Measurements from ENCODE around the gene CHDH.

CHDH gene

DNA sequence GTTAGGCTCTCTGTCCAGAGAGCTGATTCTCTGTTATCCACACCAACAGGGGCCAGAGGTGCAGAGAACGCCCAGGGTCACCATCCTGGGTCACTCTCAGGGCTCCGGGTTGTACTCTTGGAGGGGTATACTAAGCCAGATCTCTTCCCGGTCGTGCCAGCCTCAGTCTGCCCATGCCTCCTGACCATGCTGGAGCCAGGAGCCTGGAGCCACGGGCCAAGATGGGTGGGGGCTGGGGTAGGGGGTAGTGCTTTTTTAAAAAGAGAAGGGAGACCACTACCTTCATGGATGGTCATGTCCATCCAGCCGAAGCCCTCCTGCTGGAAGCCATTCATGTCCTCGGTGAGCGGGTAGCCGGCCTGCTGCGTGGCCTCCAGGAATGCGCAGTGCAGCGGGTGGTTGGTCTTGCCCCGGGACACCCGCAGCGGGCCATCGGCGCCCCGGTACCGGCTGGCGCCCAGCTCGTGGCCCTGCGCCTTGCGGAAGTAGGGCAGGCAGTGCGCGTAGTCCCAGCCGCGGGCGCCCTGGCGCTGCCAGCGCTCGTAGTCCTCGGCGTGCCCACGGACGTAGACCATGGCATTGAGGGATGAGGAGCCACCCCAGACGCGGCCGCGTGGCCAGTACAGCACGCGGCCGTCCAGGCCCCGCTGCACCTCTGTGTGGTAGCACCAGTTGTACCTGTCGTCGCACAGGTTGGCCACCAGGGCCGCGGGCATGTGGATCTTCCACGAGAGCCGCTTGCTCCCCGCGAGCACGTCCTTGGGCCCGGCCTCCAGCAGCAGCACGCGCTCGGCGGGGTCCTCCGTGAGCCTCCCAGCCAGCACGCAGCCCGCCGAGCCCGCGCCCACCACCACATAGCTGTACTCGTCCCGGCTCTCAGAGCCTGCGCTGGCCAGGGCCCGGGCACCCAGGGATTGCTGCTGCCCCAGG is 22.9 kb downstream of the CHDH start:
- no peak for DNase-seq

DNA sequence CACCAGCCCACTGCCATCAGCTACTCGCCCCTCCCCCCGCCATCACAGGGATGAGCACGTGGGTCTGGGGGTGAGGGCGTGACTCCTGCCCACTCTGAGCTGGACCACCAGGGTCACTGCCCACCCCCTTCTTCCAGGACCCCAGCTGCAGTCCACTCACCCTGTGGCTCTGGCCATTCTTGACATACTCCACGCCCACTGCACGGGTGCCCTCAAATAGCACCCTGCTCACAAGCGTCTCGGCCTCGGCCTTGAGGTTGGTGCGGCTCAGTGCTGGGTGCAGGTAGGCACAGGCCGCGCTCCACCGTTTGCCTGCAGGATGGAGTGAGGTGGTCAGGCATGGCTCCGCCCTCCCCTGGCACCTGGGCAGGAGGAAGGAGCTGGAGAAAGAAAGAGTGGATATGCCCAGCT is 23.9 kb downstream of the CHDH start:
- no peak for DNase-seq

DNA sequence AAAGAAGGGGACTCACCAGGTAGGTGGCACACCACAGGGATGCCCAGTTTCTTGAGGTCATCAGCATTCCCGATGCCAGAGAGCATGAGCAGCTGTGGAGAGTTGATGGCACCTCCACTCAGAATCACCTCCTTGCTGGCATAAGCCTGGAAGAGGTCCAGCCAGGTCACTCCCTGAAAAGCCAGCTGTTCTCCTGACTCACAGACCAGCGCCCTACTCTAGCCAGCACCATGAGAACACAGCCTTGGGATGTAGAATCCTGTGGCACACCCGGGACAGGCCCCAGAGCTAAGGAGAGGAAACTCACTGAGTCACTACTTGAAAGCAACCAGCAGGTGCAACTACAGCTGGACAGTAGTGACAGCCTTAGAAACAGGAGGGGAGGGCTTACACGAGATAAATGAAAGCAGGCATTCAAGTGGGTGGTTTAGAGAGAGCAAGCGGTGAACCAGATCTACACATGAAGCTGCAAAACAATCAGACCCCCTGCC is 24.5 kb downstream of the CHDH start:
- no peak for DNase-seq

DNA sequence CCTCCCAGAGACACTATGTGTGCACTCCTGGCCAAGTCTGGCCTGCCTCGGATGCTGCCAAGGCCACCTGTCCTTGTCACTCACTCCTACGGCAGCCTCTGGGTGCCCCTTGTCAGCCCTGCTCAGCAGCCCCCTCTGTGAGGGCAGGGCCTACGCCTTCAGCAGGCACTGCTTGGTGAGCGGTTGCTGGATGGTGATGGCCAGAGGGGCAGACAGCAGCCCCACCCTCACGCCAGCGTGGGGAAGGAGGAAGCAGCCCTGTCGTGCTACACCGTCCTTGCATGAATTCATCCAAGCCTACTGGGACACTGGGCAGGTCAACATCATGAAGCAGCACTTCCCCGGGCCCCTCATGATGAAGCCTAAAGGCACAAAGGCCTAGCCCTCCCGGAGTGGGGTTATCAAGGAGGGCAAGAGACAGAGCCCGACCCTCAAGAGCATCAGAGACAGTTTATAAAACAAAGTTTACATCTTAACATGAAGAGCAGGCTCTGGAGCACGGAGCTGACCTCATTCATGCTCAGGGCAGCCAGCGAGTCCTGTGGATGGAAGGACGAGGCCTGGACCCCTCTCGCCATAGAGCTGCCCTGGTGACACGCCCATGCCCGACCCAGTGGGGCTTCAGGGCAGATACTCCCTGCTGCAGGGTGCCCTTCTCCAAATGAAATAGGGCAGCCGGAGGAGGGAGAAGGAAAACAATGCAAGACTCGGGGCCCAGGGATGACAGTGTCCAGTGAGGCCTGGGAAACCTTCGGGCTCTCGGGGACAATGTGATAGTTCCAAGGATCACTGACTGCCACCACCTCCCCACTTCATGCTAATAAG is 25.3 kb downstream of the CHDH start:
- DNase-seq = no peak

DNA sequence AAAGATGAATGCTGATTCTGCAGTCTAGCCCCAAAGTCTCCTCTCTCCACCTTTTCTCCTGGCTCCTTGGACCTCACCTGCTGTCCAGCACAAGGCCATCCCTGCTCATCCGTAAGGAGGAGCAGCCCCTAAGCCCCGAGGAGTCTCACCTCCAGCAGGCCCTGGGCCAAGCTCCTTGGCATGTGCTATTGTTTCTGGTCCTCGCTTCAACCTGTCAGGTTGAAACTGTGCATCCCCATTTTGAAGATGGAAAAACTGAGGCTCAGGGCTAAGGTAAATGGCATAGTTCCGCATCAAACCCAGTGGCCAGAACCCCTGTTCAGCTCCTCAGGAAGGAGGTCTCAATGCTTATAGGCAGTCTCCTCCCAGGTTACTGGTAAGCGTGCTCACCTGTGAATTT is 26.1 kb downstream of the CHDH start:
- no peak for DNase-seq

DNA sequence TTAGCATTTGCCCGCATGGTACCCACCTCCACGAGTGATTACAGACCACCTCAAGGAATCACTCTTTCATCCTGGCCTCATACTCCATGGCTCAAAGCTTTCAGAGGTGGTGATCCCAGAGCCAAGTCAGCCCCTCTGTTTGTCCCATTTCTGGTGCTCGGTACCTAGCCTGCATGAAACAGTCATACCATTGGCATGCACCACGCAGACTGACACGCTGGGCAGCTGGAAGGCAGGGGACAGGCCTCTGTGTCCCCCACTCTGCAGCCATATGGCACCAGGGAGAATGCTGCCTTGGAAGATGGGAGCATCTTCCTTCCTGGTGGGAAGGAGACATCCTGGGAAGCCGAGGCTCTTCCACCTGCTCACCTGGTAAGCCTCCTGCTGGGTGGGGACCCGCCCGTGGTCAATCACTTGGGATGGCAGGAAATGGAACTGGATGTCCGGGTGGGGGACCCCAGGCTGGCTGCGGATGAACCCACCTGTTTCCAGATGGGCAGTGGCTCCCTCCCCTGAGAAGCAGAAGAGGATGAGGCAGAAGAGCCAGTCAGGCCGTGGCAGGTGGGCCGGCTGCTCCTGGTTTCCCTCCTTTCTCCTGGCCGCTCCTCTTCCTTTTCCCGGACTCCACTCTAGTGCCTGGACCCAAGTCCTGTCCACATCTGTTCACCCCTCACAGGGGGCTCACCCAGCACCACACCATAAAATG is 26.9 kb downstream of the CHDH start:
- no peak for DNase-seq

DNA sequence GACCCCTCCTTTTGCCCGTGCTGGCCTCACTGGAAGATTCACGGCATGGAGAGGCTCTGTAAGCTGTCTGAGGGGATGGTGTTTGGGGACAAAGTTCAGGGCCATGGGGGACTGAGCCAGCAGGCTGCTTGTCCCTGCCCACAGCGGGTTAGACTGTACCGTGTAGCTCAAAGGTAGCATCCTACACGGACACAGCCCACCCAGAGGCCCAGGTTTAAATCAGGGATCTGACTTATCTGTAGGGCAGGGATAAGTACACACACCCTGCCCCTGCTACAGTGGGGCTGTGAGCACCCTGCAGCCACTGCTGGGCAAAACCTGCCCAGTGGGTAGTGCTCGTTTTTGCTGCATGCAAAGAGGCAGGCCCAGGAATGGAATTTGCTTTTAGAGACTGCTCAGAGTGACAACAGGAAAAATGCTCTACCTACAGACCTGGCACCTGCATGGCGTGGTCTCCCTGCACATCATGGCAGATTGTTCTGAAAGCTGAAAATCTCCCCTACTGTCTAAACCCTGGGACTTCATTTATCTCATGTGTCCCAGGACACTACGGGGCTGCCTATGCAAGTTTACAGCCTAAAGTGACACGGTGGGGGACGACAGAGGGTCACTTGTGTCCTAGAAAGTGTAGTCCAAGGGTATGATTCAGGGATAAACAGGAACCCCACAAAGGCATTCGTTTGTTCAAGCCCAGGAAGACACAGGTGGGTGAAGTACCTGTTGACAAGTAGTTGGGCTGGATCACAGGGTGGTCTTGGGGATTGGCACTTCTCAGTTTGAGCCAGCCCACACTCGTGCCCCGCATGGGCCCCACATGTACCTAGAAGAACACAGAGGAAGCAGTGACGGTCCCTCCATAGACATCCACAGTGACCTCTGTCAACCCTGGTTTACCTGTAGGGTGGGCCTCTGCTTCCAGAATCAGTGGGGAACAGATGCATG is 27.7 kb downstream of the CHDH start:
- no peak for DNase-seq

DNA sequence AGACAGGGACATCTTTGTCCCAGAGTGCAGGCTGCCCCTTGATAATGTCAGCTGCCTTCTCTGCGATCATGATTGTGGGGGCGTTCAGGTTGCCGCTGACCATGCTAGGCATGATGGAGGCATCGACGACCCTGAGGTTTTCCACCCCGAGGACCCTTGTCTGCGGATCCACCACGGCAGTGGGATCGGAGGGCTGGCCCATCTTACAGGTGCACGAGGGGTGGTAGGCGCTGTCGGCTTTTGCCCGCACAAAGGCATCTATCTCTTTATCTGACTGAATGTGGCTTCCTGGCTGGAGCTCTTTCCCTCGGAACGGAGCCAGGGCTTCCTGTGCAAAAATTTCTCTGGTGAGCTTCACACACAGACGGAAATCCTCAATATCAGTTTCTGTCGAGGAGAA is 28.4 kb downstream of the CHDH start:
- DNase-seq = no peak

DNA sequence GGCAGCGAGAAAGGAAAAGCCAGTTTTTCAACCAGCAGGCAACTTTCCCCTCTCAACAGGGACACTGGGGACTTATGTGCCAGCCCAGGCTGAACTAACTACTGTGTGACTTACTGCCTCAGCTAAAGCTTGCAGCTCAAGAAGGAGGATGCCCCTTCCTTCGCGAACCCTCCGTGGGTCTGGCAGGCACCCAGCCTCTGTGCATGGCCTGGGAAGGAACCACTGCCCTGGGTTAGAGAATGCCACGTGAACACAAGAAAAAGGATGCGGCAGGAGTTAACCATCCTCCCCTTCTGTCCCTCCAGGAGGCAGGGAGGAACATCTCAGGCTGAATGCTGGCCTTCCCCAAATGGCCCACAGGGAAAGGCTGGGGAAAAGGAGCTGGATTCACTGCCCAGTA is 29.0 kb downstream of the CHDH start:
- no peak for DNase-seq

DNA sequence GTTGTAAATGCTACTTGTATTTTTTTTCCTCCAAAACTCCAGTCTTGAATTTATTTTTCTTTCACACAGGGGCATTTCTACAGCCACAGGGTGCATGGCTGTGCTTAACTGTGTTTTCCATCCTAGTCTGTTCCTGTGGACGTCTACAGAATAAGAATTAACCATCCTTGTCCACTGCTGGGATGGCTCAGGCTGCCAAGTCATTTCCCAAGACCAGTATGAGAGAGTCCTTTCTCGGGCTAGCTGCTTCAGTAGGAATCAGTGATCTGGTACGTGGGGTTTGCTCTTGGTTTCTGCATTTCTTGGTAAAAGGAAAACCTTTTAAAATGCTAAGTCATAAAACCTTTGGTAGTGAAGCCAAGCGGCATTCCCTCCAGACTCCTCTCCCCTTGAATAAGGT is 29.8 kb downstream of the CHDH start:
- DNase-seq = no peak

DNA sequence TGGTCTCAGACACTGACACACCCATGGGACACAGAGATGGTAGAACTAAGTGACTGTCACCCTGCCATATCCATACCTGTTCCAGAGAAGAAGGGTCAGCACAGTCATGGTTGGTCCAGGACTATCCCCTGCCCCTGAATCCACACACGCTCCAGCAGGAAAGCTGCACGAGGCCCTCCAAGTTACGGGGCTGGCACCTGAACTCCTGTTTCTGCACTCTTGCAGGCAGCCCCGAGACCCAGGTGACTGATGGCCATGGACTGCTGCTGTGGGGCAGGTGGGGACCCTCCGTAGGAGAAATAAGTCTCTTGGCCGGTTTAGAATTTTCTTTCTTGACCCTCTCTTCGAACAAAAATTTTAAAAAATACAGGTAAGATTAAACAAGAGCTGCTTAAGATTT is 30.6 kb downstream of the CHDH start:
- no peak for DNase-seq

DNA sequence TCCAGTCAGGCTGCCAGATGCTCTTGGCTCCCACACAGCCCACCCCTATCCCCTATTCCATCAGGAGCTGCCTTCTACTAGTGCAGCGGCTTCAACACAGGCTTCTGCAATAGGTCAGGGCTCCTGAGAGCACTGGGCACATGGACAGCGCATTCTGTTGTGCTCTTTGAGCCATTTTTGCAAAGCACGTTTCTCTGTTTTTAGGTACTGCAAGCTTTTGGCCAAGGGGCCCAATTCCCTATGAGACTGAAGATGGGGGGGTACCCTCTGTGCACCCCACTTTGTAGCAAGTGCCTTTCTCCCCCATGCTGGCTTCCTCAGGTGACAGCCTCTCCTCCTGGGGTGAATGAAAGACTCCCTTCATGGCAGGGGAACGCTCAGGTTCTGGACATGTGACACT is 31.2 kb downstream of the CHDH start:
- DNase-seq = no peak

DNA sequence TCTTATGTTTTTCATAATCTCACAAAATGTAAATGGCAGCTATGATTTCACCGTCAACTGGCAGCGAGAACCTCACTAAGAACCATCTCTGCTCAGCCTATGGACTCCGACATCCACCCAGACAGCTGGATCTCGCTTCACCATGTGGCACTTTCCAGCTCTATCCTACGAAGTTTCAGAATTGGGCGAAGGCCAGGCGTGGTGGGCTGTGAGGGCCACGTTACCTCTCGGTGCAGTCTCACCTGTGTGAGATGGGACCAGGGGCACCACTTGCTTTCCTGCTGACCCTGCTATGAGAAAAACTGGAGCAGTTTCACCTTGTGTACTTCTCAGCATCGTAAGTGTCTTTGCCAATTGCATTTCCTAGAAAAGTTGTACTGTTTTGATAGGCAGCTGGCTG is 32.3 kb downstream of the CHDH start:
- DNase-seq = no peak

DNA sequence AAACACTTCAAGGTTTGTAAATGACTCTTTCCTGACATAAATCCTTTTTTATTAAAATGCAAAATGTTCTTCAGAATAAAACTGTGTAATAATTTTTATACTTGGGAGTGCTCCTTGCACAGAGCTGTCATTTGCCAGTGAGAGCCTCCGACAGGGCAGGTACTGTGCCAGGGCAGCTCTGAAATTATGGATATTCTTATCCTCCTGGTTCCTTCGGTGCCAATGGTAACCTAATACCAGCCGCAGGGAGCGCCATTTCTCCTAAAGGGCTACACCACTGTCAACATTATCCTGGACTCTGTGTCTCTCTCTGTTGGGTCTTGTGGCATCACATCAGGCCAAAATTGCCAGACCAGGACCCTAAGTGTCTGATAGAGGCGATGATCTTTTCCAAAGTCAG is 33.0 kb downstream of the CHDH start:
- no peak for DNase-seq

DNA sequence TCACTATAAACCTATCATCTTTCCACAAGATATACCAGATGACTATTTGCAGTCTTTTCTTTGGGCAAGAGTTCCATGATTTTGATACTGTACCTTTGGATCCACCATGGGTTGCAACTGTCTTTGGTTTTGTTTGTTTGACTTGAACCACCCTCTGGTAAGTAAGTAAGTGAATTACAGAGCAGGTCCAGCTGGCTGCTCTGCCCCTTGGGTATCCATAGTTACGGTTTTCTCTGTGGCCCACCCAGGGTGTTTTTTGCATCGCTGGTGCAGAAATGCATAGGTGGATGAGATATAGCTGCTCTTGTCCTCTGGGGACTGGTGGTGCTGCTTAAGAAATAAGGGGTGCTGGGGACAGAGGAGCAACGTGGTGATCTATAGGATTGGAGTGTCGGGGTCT is 33.8 kb downstream of the CHDH start:
- no peak for DNase-seq

DNA sequence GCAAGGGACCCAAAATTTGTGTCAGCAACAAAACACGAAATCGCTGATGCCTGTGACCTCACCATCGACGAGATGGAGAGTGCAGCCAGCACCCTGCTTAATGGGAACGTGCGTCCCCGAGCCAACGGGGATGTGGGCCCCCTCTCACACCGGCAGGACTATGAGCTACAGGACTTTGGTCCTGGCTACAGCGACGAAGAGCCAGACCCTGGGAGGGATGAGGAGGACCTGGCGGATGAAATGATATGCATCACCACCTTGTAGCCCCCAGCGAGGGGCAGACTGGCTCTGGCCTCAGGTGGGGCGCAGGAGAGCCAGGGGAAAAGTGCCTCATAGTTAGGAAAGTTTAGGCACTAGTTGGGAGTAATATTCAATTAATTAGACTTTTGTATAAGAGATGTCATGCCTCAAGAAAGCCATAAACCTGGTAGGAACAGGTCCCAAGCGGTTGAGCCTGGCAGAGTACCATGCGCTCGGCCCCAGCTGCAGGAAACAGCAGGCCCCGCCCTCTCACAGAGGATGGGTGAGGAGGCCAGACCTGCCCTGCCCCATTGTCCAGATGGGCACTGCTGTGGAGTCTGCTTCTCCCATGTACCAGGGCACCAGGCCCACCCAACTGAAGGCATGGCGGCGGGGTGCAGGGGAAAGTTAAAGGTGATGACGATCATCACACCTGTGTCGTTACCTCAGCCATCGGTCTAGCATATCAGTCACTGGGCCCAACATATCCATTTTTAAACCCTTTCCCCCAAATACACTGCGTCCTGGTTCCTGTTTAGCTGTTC is 34.9 kb downstream of the CHDH start:
- DNase-seq = no peak

DNA sequence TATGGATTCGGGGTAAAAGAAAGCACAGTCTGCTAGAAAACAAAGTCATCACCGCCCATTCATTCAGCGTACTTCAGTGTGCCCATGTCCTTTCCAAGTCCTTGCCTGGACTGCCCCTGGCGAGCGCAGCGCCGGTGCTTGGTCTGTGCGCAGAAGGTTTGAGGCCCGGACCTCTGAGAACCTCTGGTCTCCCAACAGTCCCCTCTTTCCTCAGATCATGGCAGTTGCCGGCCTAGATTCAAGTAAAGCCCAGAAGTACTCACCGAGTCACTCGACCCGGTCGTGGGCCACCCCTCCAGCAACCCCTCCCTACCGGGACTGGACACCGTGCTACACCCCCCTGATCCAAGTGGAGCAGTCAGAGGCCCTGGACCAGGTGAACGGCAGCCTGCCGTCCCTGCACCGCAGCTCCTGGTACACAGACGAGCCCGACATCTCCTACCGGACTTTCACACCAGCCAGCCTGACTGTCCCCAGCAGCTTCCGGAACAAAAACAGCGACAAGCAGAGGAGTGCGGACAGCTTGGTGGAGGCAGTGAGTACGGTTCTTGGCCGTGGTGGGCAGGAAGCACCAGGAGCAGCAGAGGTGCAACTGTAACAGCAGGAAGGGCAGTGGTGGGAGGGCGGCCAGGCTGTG is 36.3 kb downstream of the CHDH start:
- DNase-seq = no peak

DNA sequence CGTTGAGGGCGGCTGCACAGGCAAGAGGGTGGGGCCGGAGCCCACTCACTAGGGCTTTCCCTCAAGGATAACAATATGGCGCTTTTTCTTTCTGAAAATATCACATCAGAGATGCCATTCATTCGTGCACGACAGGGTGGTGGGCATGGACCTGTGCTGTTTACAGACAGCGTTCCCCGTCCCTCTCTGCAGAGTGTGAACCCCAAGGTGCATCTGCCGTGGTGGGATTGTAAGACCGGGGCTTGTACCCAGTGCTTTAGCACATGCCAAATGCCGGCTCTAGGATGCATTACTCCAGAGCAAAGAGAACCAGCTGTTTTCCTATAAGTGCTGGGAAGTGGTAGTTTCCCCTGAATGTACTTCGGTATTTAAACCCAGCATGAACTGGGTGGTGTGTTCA is 37.0 kb downstream of the CHDH start:
- DNase-seq = no peak

DNA sequence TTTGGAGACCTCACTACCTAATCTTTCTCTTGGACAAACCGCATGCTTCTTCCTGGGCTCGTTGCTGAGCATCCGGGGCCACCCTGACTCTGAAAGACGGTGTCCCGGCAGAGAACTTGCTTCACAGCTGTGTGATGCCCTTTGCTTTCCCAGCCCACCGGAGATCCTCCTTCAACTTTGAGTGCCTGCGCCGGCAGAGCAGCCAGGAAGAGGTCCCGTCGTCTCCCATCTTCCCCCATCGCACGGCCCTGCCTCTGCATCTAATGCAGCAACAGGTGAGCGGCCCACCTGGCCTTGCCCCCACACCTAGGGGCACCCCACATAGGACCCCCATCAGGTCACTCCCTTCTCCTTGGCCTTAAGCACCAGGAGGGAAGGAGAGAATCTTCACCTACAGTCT is 37.7 kb downstream of the CHDH start:
- DNase-seq = no peak

DNA sequence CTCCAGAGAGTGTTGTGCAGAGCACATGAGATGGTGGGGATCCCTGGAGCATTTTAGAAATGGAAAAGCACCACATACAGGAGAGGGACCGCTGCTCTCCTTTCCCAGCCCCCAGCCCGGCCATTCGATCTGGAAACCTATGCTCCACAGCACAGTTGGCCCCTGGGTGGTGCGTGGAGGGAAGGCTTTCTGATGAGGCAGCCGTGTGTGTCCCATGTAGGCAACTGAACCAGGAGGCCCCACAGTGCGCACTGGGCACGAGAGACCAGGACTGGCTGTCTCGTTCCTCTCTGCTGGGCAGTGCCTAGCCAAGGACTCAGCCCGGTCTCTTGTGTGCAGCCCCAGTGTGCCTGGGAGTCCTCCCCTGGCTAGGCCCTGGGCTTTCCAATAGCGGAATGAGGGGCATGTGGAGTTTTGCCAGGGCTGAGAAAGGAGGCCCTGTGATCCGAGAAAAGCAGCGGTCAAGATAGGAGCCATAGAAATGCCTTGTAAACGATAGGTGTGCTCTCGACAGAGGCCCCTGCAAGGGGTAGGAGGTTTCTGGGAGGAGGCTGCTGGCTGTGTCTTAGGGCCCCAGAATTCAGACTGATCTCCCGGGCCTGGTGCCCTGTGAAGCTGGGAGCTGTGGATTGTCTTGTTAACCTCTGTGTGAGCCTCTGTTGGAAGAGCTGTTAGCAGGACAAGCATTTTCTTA is 39.0 kb downstream of the CHDH start:
- DNase-seq = no peak

All from NCI-H2227 treated with DMSO at 0.1 percent for 48 hours (cell line).